Parathyroid adenoma (tissue), 2 donors: ENCODE data around the gene SLC38A8.

Experiments
- H2AFZ ChIP-seq: fragments of 300-600 bp; sonication (generic); one replicate; pipeline ENCODE4 v1.7.0; 2017; ENCODE audit warnings: antibody characterized with exemption, mild to moderate bottlenecking
- H3K27ac ChIP-seq: fragments of 300-600 bp; sonication (generic); one replicate; pipeline ENCODE4 v1.7.0; 2017
- H3K27me3 ChIP-seq: fragments of 300-600 bp; sonication (generic); one replicate; pipeline ENCODE4 v1.7.0; 2017; ENCODE audit warnings: low read length; ENCODE audit not compliant: control insufficient read depth, insufficient read depth
- H3K36me3 ChIP-seq: fragments of 300-600 bp; sonication (generic); one replicate; pipeline ENCODE4 v1.7.0; 2017; ENCODE audit warnings: low read length; ENCODE audit not compliant: control insufficient read depth, insufficient read depth
- H3K4me1 ChIP-seq: fragments of 300-600 bp; sonication (generic); one replicate; pipeline ENCODE4 v1.7.0; 2017; ENCODE audit warnings: control low read depth
- H3K4me2 ChIP-seq: fragments of 300-600 bp; sonication (generic); one replicate; pipeline ENCODE4 v1.7.0; 2017; ENCODE audit warnings: low read length
- H3K4me3 ChIP-seq: fragments of 300-600 bp; sonication (generic); one replicate; pipeline ENCODE4 v1.7.0; 2017; ENCODE audit warnings: low read depth, low read length
- H3K79me2 ChIP-seq: fragments of 300-600 bp; sonication (generic); one replicate; pipeline ENCODE4 v1.7.0; 2017; ENCODE audit warnings: control low read depth
- H3K9ac ChIP-seq: fragments of 300-600 bp; sonication (generic); one replicate; pipeline ENCODE4 v1.7.0; 2017; ENCODE audit warnings: mild to moderate bottlenecking
- H3K9me3 ChIP-seq: fragments of 300-600 bp; sonication (generic); one replicate; pipeline ENCODE4 v1.7.0; 2017; ENCODE audit warnings: low read length; ENCODE audit not compliant: control insufficient read depth
- TF ChIP-seq, protein P1 (sequence below): fragments of 300-600 bp; sonication (generic); IDR thresholded peaks from one replicate; pipeline ENCODE4 v1.7.0; 2017; ENCODE audit warnings: antibody characterized with exemption, mild to moderate bottlenecking
- donor health status: primary hyperparathyroidism.

SLC38A8 gene

DNA sequence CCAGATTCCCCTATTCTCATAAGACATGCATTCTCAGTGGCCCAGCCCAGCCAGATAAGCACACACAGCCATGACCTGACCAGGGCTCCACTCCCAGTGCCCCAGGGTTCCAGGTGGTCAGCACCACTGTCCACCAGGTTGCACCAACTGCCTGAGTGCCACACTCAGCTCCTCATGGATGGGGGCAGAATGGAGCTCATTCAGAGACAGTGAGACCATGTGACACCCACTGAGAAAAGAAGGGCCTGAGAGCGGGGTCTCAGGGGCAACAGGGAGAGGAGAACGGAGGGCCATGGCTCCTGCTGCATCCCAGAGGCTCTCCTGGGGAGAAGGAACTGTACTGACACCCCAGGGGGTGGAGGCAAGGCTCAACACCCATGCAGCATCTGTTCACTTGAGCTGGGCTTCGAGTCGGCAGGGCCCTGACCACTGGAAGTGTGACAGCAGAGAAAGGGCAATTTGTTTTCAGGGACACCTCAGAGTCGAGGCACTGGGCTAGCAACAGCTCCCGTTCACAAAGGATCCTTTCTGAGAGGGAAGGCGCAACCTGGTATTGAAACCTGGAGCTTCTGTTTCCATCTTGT, 18.7 kb upstream of the SLC38A8 start:
- H3K9me3 ChIP-seq = no peaks in the 10 kb centered on the region
- H3K36me3 ChIP-seq = no peaks in the 10 kb centered on the region
- peaks cover 6% of the 10 kb centered on the region for H3K4me1 ChIP-seq
- H3K4me3 ChIP-seq = no peak overlapping the region
- peaks cover 5% of the 10 kb centered on the region for H3K79me2 ChIP-seq
- H3K9ac ChIP-seq = no peak overlapping the region
- H3K27me3 ChIP-seq = no peaks in the 10 kb centered on the region
- H3K27ac ChIP-seq = no peak overlapping the region
- H3K4me2 ChIP-seq = no peak overlapping the region
- H2AFZ ChIP-seq = no peak overlapping the region
- TF ChIP-seq, protein P1, sequence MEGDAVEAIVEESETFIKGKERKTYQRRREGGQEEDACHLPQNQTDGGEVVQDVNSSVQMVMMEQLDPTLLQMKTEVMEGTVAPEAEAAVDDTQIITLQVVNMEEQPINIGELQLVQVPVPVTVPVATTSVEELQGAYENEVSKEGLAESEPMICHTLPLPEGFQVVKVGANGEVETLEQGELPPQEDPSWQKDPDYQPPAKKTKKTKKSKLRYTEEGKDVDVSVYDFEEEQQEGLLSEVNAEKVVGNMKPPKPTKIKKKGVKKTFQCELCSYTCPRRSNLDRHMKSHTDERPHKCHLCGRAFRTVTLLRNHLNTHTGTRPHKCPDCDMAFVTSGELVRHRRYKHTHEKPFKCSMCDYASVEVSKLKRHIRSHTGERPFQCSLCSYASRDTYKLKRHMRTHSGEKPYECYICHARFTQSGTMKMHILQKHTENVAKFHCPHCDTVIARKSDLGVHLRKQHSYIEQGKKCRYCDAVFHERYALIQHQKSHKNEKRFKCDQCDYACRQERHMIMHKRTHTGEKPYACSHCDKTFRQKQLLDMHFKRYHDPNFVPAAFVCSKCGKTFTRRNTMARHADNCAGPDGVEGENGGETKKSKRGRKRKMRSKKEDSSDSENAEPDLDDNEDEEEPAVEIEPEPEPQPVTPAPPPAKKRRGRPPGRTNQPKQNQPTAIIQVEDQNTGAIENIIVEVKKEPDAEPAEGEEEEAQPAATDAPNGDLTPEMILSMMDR = no peak

DNA sequence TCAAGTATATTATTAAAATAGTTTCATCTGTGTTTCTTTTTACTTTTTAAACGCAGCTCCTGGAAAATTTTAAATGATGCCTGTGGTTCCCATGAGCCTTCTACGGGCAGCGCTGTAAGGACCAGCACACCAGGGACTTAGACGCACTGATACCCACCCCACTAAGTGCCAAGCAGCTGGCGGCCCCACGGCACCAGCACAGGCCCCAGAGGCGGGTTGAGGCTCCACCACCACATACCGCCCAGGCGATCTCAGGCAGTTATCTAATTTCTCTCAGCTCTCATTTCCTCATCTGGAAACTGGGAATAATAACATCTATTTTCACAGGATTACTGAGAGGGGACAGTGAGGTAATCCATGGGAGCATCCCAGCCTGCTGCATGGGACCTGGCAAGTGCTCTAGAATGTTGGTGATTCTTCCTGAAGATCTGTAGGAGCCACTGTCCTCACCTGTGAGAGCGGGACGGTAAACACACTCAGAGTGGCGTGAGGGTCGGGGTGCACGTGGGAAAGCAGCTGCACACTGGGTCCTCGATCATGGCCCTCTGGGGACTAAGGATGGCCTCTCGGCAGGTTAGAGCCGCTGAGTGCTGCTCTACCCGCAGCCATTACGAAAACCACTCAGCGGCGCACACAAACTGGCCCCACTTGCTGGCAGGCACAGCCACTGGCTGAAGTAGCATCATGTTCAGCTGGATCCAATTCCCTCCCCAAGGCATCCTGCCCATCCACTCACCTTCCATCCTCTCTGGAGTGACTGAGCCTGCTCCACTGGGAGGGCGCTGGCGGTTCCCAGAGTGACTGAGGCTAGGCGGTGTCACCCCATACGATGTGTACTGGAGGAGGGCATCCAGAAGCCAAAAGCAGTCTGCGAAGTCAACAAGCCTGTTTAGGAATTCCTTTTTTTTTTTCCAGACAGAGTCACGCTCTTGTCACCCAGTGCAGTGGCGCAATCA, 17.6 kb upstream of the SLC38A8 start:
- TF ChIP-seq, protein P1 = no peak
- H3K79me2 ChIP-seq = peaks cover 6% of the 10 kb centered on the region
- H3K9ac ChIP-seq = no peak overlapping the region
- no peaks in the 10 kb centered on the region for H3K9me3 ChIP-seq
- H3K4me1 ChIP-seq = peaks cover 6% of the 10 kb centered on the region
- no peak overlapping the region for H3K4me3 ChIP-seq
- no peaks in the 10 kb centered on the region for H3K36me3 ChIP-seq
- H3K27me3 ChIP-seq = no peaks in the 10 kb centered on the region
- no peak overlapping the region for H3K27ac ChIP-seq
- no peak overlapping the region for H2AFZ ChIP-seq
- H3K4me2 ChIP-seq = no peak overlapping the region

DNA sequence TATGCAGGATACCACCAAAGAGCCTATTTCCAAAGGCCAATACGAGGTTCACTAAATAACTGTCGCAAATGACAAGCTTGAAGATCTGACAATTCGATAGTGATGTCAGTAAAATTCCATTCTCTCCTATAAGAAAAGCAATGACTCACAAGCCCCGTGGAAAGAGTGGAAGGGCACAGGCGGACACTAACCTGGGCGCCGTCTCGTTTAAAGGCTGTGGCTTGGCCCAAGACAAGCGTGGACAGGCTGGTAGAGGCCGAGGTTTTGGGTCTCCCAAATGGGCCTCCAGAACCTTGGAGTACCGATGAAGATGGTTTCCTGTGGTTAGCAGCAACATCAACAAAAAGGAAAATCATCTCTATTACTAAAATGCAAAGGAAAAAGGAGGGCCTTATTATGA, 16.5 kb upstream of the SLC38A8 start:
- no peaks in the 10 kb centered on the region for H3K27me3 ChIP-seq
- H3K4me1 ChIP-seq = peaks cover 6% of the 10 kb centered on the region
- TF ChIP-seq, protein P1 = no peak
- H2AFZ ChIP-seq = no peak overlapping the region
- no peak overlapping the region for H3K4me2 ChIP-seq
- H3K79me2 ChIP-seq = peaks cover 8% of the 10 kb centered on the region
- H3K9ac ChIP-seq = no peak overlapping the region
- no peaks in the 10 kb centered on the region for H3K9me3 ChIP-seq
- no peaks in the 10 kb centered on the region for H3K36me3 ChIP-seq
- no peak overlapping the region for H3K4me3 ChIP-seq
- no peak overlapping the region for H3K27ac ChIP-seq

DNA sequence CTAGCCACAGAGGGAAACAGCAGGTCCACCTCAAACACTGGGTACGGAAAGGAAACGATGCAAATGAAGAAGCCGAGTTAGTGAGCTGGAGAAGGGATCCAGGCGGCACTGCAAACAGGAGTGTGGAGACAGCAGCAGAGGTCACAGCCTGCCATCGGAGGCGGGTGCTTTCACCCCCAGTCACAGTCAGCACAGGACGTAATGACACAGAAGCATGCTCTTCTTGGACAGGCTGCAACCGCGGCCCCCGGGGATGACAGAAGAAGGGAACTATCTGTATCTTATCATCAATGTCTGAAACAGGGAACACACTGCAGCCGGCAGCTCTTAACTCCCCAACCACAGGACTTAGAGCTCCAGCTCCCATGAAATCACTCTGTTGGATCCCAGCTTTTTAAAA, 16.1 kb upstream of the SLC38A8 start:
- Histone ChIP-seq H3K27ac (no peak overlapping the region), H3K4me1 (peaks cover 6% of the 10 kb centered on the region), H3K9me3 (no peaks in the 10 kb centered on the region), H3K4me3 (no peak overlapping the region), H3K4me2 (no peak overlapping the region), H2AFZ (no peak overlapping the region), H3K9ac (no peak overlapping the region), H3K36me3 (no peaks in the 10 kb centered on the region), H3K79me2 (peaks cover 8% of the 10 kb centered on the region), H3K27me3 (no peaks in the 10 kb centered on the region)
- TF ChIP-seq, protein P1 = no peak
